ENCODE data around the gene KHDRBS2. TPM values are rescaled to one million over a fixed set of nuclear protein-coding genes. Genes with fewer than 3 reads are reported as not detected.

KHDRBS2 gene
- total and polyA plus RNA-seq, 8 donors, result 0.05 to 0.12 (median 0.09) TPM; not detected in 3

DNA sequence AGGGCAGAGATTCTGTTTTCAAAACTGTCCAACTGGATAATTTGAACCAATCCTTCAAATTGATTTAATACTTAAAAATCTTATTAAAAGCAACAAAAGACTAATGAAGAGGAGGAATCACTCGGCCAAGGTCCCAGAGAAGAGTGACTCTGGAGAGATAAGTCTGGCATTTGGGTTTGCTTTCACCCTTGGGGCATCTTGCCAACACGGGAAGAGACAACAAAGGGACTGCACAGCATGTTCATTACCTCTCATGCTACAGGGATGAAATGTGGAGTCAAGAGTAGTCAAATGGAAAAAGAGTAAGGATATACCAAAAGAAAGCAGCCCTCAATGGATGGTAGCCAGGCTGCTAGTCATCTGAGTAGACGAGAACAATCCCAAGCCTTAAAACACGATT, 68.2 kb downstream of the KHDRBS2 start:
- no peak for DNase-seq
- Histone ChIP-seq H3K4me3 (no peak overlapping the region), H3K27ac (no peak overlapping the region), H3K36me3 (no peaks in the 10 kb centered on the region), H3K27me3 (no peaks in the 10 kb centered on the region), H3K9me3 (no peaks in the 10 kb centered on the region), H3K4me1 (no peaks in the 10 kb centered on the region)
- TF ChIP-seq, protein P1, sequence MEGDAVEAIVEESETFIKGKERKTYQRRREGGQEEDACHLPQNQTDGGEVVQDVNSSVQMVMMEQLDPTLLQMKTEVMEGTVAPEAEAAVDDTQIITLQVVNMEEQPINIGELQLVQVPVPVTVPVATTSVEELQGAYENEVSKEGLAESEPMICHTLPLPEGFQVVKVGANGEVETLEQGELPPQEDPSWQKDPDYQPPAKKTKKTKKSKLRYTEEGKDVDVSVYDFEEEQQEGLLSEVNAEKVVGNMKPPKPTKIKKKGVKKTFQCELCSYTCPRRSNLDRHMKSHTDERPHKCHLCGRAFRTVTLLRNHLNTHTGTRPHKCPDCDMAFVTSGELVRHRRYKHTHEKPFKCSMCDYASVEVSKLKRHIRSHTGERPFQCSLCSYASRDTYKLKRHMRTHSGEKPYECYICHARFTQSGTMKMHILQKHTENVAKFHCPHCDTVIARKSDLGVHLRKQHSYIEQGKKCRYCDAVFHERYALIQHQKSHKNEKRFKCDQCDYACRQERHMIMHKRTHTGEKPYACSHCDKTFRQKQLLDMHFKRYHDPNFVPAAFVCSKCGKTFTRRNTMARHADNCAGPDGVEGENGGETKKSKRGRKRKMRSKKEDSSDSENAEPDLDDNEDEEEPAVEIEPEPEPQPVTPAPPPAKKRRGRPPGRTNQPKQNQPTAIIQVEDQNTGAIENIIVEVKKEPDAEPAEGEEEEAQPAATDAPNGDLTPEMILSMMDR (IDR thresholded peaks at IDR 0.05), result no peak
- ATAC-seq, result no peak
- FAIRE-seq, result no peak
- intact Hi-C loops (cut with DNase I), result no loop called here
- 47 to 57% methylated on average over 4 of the region's 4 CpGs for WGBS, 2 donors

DNA sequence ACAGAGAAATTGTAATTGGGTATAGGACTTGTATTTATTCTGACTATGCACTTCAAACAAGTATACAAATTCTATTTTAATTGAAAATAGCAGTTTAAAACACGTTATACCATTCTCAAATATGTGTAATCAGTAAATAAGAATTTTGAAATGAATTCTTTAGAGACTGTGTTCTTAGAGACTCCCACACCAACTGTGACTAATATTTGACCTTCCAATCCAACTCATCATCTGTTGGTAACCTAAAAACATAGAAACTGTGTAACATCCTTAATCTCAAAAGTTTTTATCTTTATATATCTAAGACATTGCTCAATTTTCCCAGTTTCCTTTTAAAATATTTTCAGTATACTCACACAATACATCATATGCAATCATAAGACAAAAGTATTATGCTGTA, 83.9 kb downstream of the KHDRBS2 start:
- no peaks in the 10 kb centered on the region for H3K36me3 ChIP-seq
- TF ChIP-seq, protein P1 (IDR thresholded peaks at IDR 0.05), result no peak
- no peaks in the 10 kb centered on the region for H3K4me1 ChIP-seq
- ATAC-seq (no peak), DNase-seq (no peak), FAIRE-seq (no peak)
- H3K27me3 ChIP-seq, result no peaks in the 10 kb centered on the region
- no peaks in the 10 kb centered on the region for H3K9me3 ChIP-seq
- H3K4me3 ChIP-seq, result no peak overlapping the region
- intact Hi-C loops (cut with DNase I), result no loop called here
- 26 to 27% methylated on average over 1 of the region's 1 CpG for WGBS, 2 donors
- no peak overlapping the region for H3K27ac ChIP-seq

DNA sequence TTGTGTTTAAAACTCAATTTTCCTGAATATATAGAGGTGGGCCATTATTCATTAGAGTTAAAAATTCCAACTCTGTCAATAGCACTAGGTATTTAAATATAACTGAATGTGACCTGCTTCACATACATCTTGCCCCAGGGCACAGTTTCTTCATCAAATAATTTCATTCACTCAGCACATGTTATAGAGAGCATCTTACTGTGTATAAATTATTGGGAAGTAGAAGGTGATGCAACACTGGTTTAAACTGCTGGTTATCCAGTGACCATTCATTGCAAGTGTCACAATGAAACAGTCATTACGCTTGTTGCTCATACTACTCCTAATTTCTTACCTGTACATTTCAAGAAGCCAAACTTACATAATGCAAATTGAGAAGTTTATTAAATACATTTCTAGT, 93.4 kb downstream of the KHDRBS2 start:
- Histone ChIP-seq H3K36me3 (no peaks in the 10 kb centered on the region), H3K27ac (no peak overlapping the region), H3K9me3 (no peaks in the 10 kb centered on the region), H3K4me1 (no peaks in the 10 kb centered on the region), H3K4me3 (no peak overlapping the region), H3K27me3 (no peaks in the 10 kb centered on the region)
- ATAC-seq (no peak), FAIRE-seq (no peak), DNase-seq (no peak)
- TF ChIP-seq, protein P1 (IDR thresholded peaks at IDR 0.05), result no peak
- WGBS, 2 donors, result 65 to 85% methylated on average over 1 of the region's 1 CpG
- intact Hi-C loops (cut with DNase I), result no loop called here

DNA sequence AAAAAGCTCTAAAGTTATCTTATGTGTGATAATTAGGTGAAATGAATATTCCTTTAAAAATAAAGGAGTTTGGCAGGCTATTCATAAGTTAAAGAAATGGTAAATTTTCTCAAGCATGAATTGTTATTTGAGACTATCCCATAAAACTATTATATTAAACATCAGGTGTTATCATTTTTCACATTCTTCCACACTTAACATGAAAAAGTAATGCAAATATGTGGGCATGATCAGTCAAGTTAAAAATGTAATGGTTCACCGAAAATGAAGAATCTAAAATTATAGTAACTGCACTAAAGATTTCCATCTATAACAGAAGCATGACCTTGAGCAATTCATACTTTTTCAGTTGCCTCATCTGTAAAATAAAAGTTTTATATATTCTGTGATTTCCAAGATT, 110.8 kb downstream of the KHDRBS2 start:
- FAIRE-seq (no peak), DNase-seq (no peak), ATAC-seq (no peak)
- TF ChIP-seq, protein P1 (IDR thresholded peaks at IDR 0.05), result no peak
- H3K4me1 ChIP-seq, result no peaks in the 10 kb centered on the region
- no peak overlapping the region for H3K4me3 ChIP-seq
- intact Hi-C loops (cut with DNase I), result no loop called here
- no peaks in the 10 kb centered on the region for H3K9me3 ChIP-seq
- no peaks in the 10 kb centered on the region for H3K36me3 ChIP-seq
- H3K27me3 ChIP-seq, result peaks cover 0 to 3% (median 0%) of the 10 kb centered on the region in 4 donors
- 68 to 73% methylated on average over 1 of the region's 1 CpG for WGBS, 2 donors
- H3K27ac ChIP-seq, result no peak overlapping the region

DNA sequence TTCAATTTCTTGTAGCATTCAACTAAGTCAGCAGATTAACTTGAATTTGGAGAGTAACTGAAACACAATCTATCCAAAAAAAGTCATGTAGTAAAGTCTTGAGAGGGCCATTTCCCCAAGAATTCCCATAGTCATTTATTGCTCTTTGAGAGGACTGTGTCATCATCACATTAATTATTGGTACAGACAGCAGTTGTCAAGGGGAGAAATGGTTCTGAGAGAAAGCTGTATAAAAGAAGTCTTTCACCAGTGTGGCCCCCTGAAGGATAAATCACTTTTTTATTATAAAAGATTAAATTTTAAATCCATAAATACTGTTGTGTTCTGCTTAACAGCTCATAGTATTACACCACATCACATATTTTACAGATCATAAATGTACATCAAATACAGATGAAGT, 111.5 kb downstream of the KHDRBS2 start:
- intact Hi-C loops (cut with DNase I), result no loop called here
- Histone ChIP-seq H3K27me3 (peaks cover 0 to 3% (median 0%) of the 10 kb centered on the region in 4 donors), H3K4me1 (no peaks in the 10 kb centered on the region), H3K36me3 (no peaks in the 10 kb centered on the region), H3K4me3 (no peak overlapping the region), H3K27ac (no peak overlapping the region), H3K9me3 (no peaks in the 10 kb centered on the region)
- TF ChIP-seq, protein P1 (IDR thresholded peaks at IDR 0.05), result no peak
- no peak for FAIRE-seq
- ATAC-seq, result no peak
- no peak for DNase-seq
